K562 (cell line): Measurements from ENCODE around the gene GRID2IP. TPM values are rescaled to one million over a fixed set of nuclear protein-coding genes. Genes with fewer than 3 reads are reported as not detected.
A peak's percentile ranks its signal among the peaks of the same experiment; 100 is the strongest.

Experiments
- CBX5 ChIP-seq: IDR thresholded peaks from 2 replicates; pipeline ENCODE4 v1.6.1; 2014; ENCODE audit warnings: low read depth, borderline replicate concordance
- CEBPZ ChIP-seq: fragments of 150-350 bp; IDR thresholded peaks from 2 replicates; pipeline ENCODE4 v1.6.1; 2014; ENCODE audit warnings: low read depth, mild to moderate bottlenecking, low read length, borderline replicate concordance
- CTCFL ChIP-seq: IDR thresholded peaks from 2 replicates; pipeline ENCODE4 v1.6.1; 2011; ENCODE audit warnings: borderline replicate concordance, low read depth, mild to moderate bottlenecking, moderate library complexity, low read length; ENCODE audit not compliant: insufficient read depth, poor library complexity, severe bottlenecking
- FOXA1 ChIP-seq: fragments of 450-650 bp; IDR thresholded peaks from 2 replicates; pipeline ENCODE4 v1.6.1; 2016; ENCODE audit warnings: mild to moderate bottlenecking, borderline replicate concordance
- FOXP1 ChIP-seq: sonication (generic); formaldehyde crosslinking; IDR thresholded peaks from 2 replicates; pipeline ENCODE4 v1.8.0; 2022; ENCODE audit warnings: mild to moderate bottlenecking, missing genetic modification reagents
- HIVEP1 ChIP-seq: fragments of 250-450 bp; sonication (Bioruptor Pico); IDR thresholded peaks from 2 replicates; pipeline ENCODE4 v1.4.0; 2020; ENCODE audit warnings: mild to moderate bottlenecking
- POLR2H ChIP-seq: IDR thresholded peaks from 2 replicates; pipeline ENCODE4 v1.6.1; 2016; ENCODE audit warnings: missing genetic modification characterization, low read depth, mild to moderate bottlenecking, control low read depth, missing compliant biosample characterization, moderate library complexity
- RAD51 ChIP-seq: fragments of 450-650 bp; IDR thresholded peaks from 2 replicates; pipeline ENCODE4 v1.7.1; 2016; ENCODE audit warnings: low read depth, mild to moderate bottlenecking, borderline replicate concordance
- RBM22 ChIP-seq: fragments of 200-400 bp; formaldehyde crosslinking; IDR thresholded peaks from 2 replicates; pipeline ENCODE4 v1.6.1; 2018; ENCODE audit warnings: low read length, low read depth; ENCODE audit not compliant: poor library complexity, severe bottlenecking
- RNF219 ChIP-seq: fragments of 250-450 bp; sonication (Bioruptor Pico); IDR thresholded peaks from 2 replicates; pipeline ENCODE4 v1.5.0; 2022; ENCODE audit warnings: mild to moderate bottlenecking
- SREBF2 ChIP-seq: sonication (generic); formaldehyde crosslinking; IDR thresholded peaks from 2 replicates; pipeline ENCODE4 v1.4.0; 2020; ENCODE audit warnings: mild to moderate bottlenecking, missing genetic modification reagents
- SRSF1 ChIP-seq: fragments of 200-400 bp; formaldehyde crosslinking; IDR thresholded peaks from 2 replicates; pipeline ENCODE4 v1.6.1; 2017; ENCODE audit warnings: mild to moderate bottlenecking, low read depth, low read length, moderate library complexity
- TAF9B ChIP-seq: fragments of 450-650 bp; IDR thresholded peaks from 2 replicates; pipeline ENCODE4 v1.6.1; 2018; ENCODE audit warnings: mild to moderate bottlenecking; ENCODE audit not compliant: partially characterized antibody
- TGIF2 ChIP-seq: sonication (generic); formaldehyde crosslinking; IDR thresholded peaks from 2 replicates; pipeline ENCODE4 v1.8.1; 2022; ENCODE audit warnings: mild to moderate bottlenecking, missing genetic modification reagents, moderate library complexity
- ZKSCAN8 ChIP-seq: fragments of 200-800 bp; sonication (Bioruptor generic); IDR thresholded peaks from 2 replicates; pipeline ENCODE4 v1.6.1; 2016; ENCODE audit warnings: missing genetic modification characterization, missing compliant biosample characterization
- ZNF133 ChIP-seq: fragments of 250-450 bp; sonication (Bioruptor Pico); IDR thresholded peaks from 2 replicates; pipeline ENCODE4 v1.4.0; 2020; ENCODE audit warnings: mild to moderate bottlenecking
- ZNF277 ChIP-seq: fragments of 250-450 bp; sonication (Bioruptor Pico); IDR thresholded peaks from 2 replicates; pipeline ENCODE4 v1.8.0; 2022; ENCODE audit warnings: inconsistent platforms, mild to moderate bottlenecking, moderate library complexity, borderline replicate concordance
- ZNF57 ChIP-seq: fragments of 450-650 bp; formaldehyde crosslinking; IDR thresholded peaks from 2 replicates; pipeline ENCODE4 v1.4.0; 2020; ENCODE audit warnings: mild to moderate bottlenecking, moderate library complexity
- ZZZ3 ChIP-seq: fragments of 450-650 bp; IDR thresholded peaks from 2 replicates; pipeline ENCODE4 v1.6.1; 2016; ENCODE audit warnings: antibody characterized with exemption, mild to moderate bottlenecking, moderate library complexity
- polyA plus RNA-seq, 8 experiments: library from polyadenylated mRNA; depleted of rRNA in 4 of 8; stranded (reverse) in 5 of 8; unstranded in 3 of 8; fragments of >200 nt; fragmentation: Nextera tagmentation in 2 of 8; fragmentation: Illumina TruSeq in 1 of 8; extraction: Ambion mirVana in 2 of 8; extraction: Trizol in 1 of 8; gene quantifications; 2 replicates each; pipeline versions ENCODE4 v1.2.1 to v1.2.3, GENCODE V29; 2011 to 2014; ENCODE audit warnings: inconsistent platforms in 1 of 8, missing spikeins in 1 of 8
- total RNA-seq, 7 experiments: library from RNA; depleted of rRNA in 6 of 7; stranded (reverse); fragments of >200 nt in 6 of 7; fragmentation: Illumina TruSeq in 2 of 7; extraction: Trizol in 2 of 7; gene quantifications; 2 replicates each; pipeline versions ENCODE4 v1.2.1 to v1.2.3, GENCODE V29; 2011 to 2021; ENCODE audit warnings: low replicate concordance in 1 of 7

The GRID2IP gene
- total and polyA plus RNA-seq, 9 of the 15 experiments (the other 6 are each of a cell fraction or from before 2014, with no cell fraction given) = not detected

- TF ChIP-seq SRSF1 = no peak
- TF ChIP-seq SREBF2 (CRISPR knock-in tag) = no peak
- no peak for TF ChIP-seq RBM22
- no peak for TF ChIP-seq ZNF133 (CRISPR knock-in tag)
- 0 out of 2 replicates have a peak, but pooled peaks have one; percentile 32 for TF ChIP-seq ZKSCAN8
- TF ChIP-seq RAD51 = no peak; the same call in 1 of the 2 replicates
- no peak for TF ChIP-seq TGIF2
- no peak for TF ChIP-seq CEBPZ
- TF ChIP-seq POLR2H (tag) = no peak
- TF ChIP-seq FOXA1 = no peak
- no peak for TF ChIP-seq ZNF57 (CRISPR knock-in tag)
- no peak for TF ChIP-seq TAF9B
- TF ChIP-seq RNF219 (CRISPR knock-in tag) = no peak
- TF ChIP-seq FOXP1 (CRISPR knock-in tag) = peak; percentile 54; the same call in 1 of the 2 replicates
- no peak for TF ChIP-seq CTCFL
- no peak for TF ChIP-seq HIVEP1
- TF ChIP-seq ZZZ3 = no peak
- TF ChIP-seq CBX5 = no peak
- no peak for TF ChIP-seq ZNF277 (CRISPR knock-in tag)
These were observed 100.0 kb downstream of the GRID2IP start (continued) for GRCh38 chr7:6451224-6451705.
